Smooth muscle cell (in vitro differentiated cells): ENCODE data around the gene ABCA4. TPM values are rescaled to one million over a fixed set of nuclear protein-coding genes. Genes with fewer than 3 reads are reported as not detected.
"Not testable (repeated sequence)": the region's sequence is repeated elsewhere in the genome, so short reads cannot be mapped to it uniquely, and the experiment has no call there.

Experiments
- DNase-seq: peaks from one replicate; lab custom pipeline; 2025; ENCODE audit not compliant: unreplicated experiment; lab: John Stamatoyannopoulos, UW
- H2AFZ ChIP-seq: fragments of 200-600 bp; sonication (generic); 2 replicates; pipeline ENCODE4 v1.6.0; 2016; ENCODE audit warnings: antibody characterized with exemption, low read depth, mild to moderate bottlenecking
- H3F3A ChIP-seq: fragments of 200-600 bp; sonication (generic); 2 replicates; pipeline ENCODE4 v1.6.0; 2017; ENCODE audit warnings: antibody characterized with exemption, low read depth
- H3K27ac ChIP-seq: fragments of 200-600 bp; sonication (generic); 2 replicates; pipeline ENCODE4 v1.5.1; 2016; ENCODE audit warnings: low read depth, mild to moderate bottlenecking
- H3K27me3 ChIP-seq: fragments of 200-600 bp; sonication (generic); 2 replicates; pipeline ENCODE4 v1.6.1; 2016; ENCODE audit warnings: low read depth, mild to moderate bottlenecking
- H3K36me3 ChIP-seq: fragments of 200-600 bp; sonication (generic); 2 replicates; pipeline ENCODE4 v1.5.1; 2016; ENCODE audit warnings: low read depth
- H3K4me1 ChIP-seq: fragments of 200-600 bp; sonication (generic); 2 replicates; pipeline ENCODE4 v1.5.1; 2016; ENCODE audit warnings: low read depth
- H3K4me2 ChIP-seq: fragments of 200-600 bp; sonication (generic); 2 replicates; pipeline ENCODE4 v1.6.0; 2016; ENCODE audit warnings: mild to moderate bottlenecking
- H3K4me3 ChIP-seq: fragments of 200-600 bp; sonication (generic); 2 replicates; pipeline ENCODE4 v1.5.1; 2016; ENCODE audit warnings: mild to moderate bottlenecking
- H3K79me2 ChIP-seq: fragments of 200-600 bp; sonication (generic); 2 replicates; pipeline ENCODE4 v1.6.0; 2016; ENCODE audit warnings: low read depth, mild to moderate bottlenecking
- H3K9ac ChIP-seq: fragments of 200-600 bp; sonication (generic); 2 replicates; pipeline ENCODE4 v1.6.0; 2016; ENCODE audit warnings: low read depth
- H3K9me3 ChIP-seq: fragments of 200-600 bp; sonication (generic); replicated peaks from 2 replicates; pipeline ENCODE4 v1.5.1; 2016; ENCODE audit warnings: low read depth
- H4K20me1 ChIP-seq: fragments of 200-600 bp; sonication (generic); 2 replicates; pipeline ENCODE4 v1.6.0; 2016; ENCODE audit warnings: low read depth
- CTCF ChIP-seq: fragments of 200-600 bp; sonication (generic); IDR thresholded peaks from 2 replicates; pipeline ENCODE4 v1.5.1; 2017; ENCODE audit warnings: borderline replicate concordance, mild to moderate bottlenecking, antibody characterized with exemption; ENCODE audit not compliant: insufficient read depth, poor library complexity, severe bottlenecking
- WGBS: methylation state at CpG from one replicate; pipeline ENCODE4 v1.1.7; 2016; ENCODE audit warnings: low lambda C conversion rate; 5-methylcytosine and 5-hydroxymethylcytosine counted together
- polyA plus RNA-seq: library from polyadenylated mRNA; unstranded; fragments of >200 nt; fragmentation: Nextera tagmentation; extraction: Ambion mirVana; gene quantifications from 2 replicates; pipeline ENCODE4 v1.2.1, GENCODE V29; 2016
- total RNA-seq: library from RNA; depleted of rRNA; stranded (reverse); fragments of >200 nt; gene quantifications from 2 replicates; pipeline ENCODE4 v1.2.3, GENCODE V29; 2014

Gene ABCA4
- total and polyA plus RNA-seq, 2 experiments from 2014 or later: 0.46 to 0.99 TPM

GRCh38 chr1:94001397-94002045 lies 119.4 kb downstream of the ABCA4 start:
- no peak overlapping the region for H2AFZ ChIP-seq
- H4K20me1 ChIP-seq: no peaks in the 10 kb centered on the region
- no peak for TF ChIP-seq CTCF
- WGBS: 86% methylated on average over 20 of the region's 20 CpGs
- no peaks in the 10 kb centered on the region for H3K79me2 ChIP-seq
- no peaks in the 10 kb centered on the region for H3K36me3 ChIP-seq
- no peaks in the 10 kb centered on the region for H3K27me3 ChIP-seq
- no peaks in the 10 kb centered on the region for H3K9me3 ChIP-seq
- no peak overlapping the region for H3K27ac ChIP-seq
- H3F3A ChIP-seq: no peaks in the 10 kb centered on the region
- no peak overlapping the region for H3K9ac ChIP-seq
- no peak for DNase-seq
- H3K4me1 ChIP-seq: no peaks in the 10 kb centered on the region
- no peak overlapping the region for H3K4me2 ChIP-seq
- H3K4me3 ChIP-seq: no peak overlapping the region

DNA sequence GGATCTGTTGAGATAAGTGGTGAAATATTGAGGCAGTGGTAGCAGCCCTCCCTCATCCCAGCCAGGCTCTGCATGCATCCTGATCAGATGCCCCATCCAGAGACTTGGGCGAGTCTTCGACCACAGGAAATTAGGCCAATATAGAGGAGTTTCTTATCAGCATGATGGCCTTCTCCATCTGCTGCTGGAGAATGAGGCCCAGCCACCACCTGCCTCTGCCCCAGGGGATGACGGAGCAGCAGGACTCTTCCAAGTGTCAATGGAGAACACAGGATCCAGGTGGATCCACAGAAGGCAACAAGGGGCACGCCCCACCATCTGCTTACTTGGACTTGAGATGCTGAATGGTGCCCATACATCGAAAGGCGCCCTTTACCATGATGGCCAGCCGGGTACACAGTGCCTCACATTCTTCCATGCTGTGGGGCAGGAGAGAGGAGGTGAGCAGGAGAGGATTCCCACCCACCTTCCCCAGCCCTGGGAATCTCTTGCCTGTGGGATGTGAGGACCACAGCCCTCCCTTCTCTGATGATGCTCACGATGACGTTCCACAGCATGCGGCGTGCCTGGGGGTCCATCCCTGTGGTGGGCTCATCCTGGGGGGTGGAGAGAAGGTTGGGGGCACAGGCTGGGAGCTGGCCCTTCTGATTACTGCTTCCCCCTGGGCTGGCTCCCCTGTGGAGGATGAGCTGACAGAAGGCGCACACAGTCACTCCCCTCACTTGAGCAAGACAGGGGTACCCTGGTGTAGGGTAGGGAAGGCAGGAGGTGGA lies 120.3 kb downstream of the ABCA4 start:
- Histone ChIP-seq H3K27me3 (no peaks in the 10 kb centered on the region), H3K27ac (no peak overlapping the region)
- DNase-seq: no peak

DNA sequence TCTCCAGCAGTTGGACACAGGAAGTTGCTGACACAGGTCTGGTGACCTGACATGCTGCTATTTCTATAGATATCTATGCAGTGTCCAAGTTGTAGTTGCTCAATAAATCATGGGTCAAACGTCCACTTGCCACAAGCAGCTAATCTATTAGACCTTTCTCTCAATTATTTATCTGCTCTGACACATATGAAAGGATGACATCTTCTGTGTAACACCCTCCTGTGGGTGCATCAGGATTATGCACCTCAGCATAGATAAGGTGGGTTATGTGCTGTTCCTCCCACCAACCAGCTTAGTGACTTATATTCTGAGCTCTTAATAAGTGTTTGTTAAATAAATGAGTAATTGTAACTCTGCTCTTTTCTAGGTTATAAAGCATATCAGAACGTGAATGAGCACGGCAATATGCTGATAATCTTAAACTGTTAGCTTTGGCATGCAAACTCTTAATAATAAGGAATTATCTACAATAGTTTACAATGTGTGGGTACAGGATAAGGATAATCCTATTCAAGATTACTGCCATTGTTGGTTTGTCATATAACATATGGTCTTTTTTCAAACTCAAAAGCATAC lies 121.0 kb downstream of the ABCA4 start:
- Histone ChIP-seq H3K27me3 (no peaks in the 10 kb centered on the region), H3F3A (no peaks in the 10 kb centered on the region), H3K4me2 (no peak overlapping the region), H3K27ac (no peak overlapping the region), H3K9ac (no peak overlapping the region), H3K4me1 (no peaks in the 10 kb centered on the region), H3K9me3 (no peaks in the 10 kb centered on the region), H3K4me3 (no peak overlapping the region), H2AFZ (no peak overlapping the region), H4K20me1 (no peaks in the 10 kb centered on the region), H3K36me3 (no peaks in the 10 kb centered on the region), H3K79me2 (no peaks in the 10 kb centered on the region)
- WGBS: 60% methylated on average over 3 of the region's 3 CpGs
- DNase-seq: no peak
- TF ChIP-seq CTCF: no peak

More for the DNA sequence above, 120.3 kb downstream of the ABCA4 start:
- Histone ChIP-seq H3K36me3 (no peaks in the 10 kb centered on the region), H3K9ac (no peak overlapping the region), H3K4me1 (no peaks in the 10 kb centered on the region), H3K9me3 (no peaks in the 10 kb centered on the region), H3F3A (no peaks in the 10 kb centered on the region), H3K79me2 (no peaks in the 10 kb centered on the region), H4K20me1 (no peaks in the 10 kb centered on the region), H2AFZ (no peak overlapping the region), H3K4me2 (no peak overlapping the region), H3K4me3 (no peak overlapping the region)
- WGBS: 95% methylated on average over 12 of the region's 12 CpGs
- no peak for TF ChIP-seq CTCF

DNA sequence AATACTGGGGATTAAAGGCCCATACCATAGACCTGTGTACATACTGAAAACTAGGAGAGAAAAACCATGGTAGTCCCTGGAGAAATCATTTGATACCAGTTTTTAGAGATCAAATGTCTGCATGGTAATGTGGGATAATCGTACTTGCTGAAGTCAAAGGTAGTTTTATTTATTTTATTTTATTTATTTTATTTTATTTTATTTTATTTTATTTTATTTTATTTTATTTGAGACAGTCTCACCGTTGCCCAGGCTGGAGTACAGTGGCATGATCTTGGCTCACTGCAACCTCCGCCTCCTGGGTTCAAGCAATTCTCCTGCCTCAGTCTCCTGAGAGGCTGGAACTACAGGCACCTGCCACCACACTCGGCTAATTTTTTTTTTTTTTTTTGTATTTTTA lies 122.4 kb downstream of the ABCA4 start:
- 100% methylated on average over 4 of the region's 4 CpGs for WGBS
- not testable (repeated sequence) for H4K20me1 ChIP-seq

More for the DNA sequence above, 122.4 kb downstream of the ABCA4 start:
- H3K4me2 ChIP-seq, H3K4me3 ChIP-seq, H3K36me3 ChIP-seq, H3K9me3 ChIP-seq, H3F3A ChIP-seq, H3K79me2 ChIP-seq, H2AFZ ChIP-seq, H3K9ac ChIP-seq, H3K27me3 ChIP-seq, H3K4me1 ChIP-seq, H3K27ac ChIP-seq, DNase-seq: not testable (repeated sequence)
